AG04450 (cell line): Measurements from ENCODE around the gene STPG2. TPM values are rescaled to one million over a fixed set of nuclear protein-coding genes. Genes with fewer than 3 reads are reported as not detected.

Experiments used
- CTCF ChIA-PET: fragments of 300-600, 350-600 bp; formaldehyde crosslinking; extraction: SDS; loops from one replicate; lab custom pipeline; 2022; ENCODE audit warnings: antibody characterized with exemption, inconsistent platforms; lab: Charles Lee
- POLR2A ChIA-PET: fragments of 350-600 bp; formaldehyde crosslinking; extraction: SDS; loops from one replicate; lab custom pipeline; 2021; ENCODE audit warnings: antibody characterized with exemption, inconsistent platforms; lab: Yijun Ruan, JAX
- DNase-seq: peaks from one replicate; pipeline ENCODE4 v3.0.0-alpha.2; 2011; ENCODE audit warnings: low read depth, low spot score
- H3K27ac ChIP-seq: one replicate; pipeline ENCODE4 v1.5.1; 2012; ENCODE audit warnings: low read depth, low read length, control low read depth
- H3K27me3 ChIP-seq: one replicate; pipeline ENCODE4 v1.6.0; 2012; ENCODE audit warnings: low read length; ENCODE audit not compliant: control insufficient read depth, insufficient read depth
- H3K4me3 ChIP-seq: 2 replicates; pipeline ENCODE4 v1.5.1; 2011; ENCODE audit warnings: mild to moderate bottlenecking, low read depth, low read length, control low read depth
- H3K9me3 ChIP-seq: 2 replicates; pipeline ENCODE4 v1.5.1; 2012; ENCODE audit warnings: low read length; ENCODE audit not compliant: control insufficient read depth, insufficient read depth
- CTCF ChIP-seq: IDR thresholded peaks from 2 replicates; pipeline ENCODE4 v1.5.1; 2011; ENCODE audit warnings: low read depth, low read length, control low read depth, inconsistent platforms
- polyA plus RNA-seq: library from polyadenylated mRNA; depleted of rRNA; stranded (reverse); fragments of >200 nt; gene quantifications from 2 replicates; pipeline ENCODE4 v1.2.3, GENCODE V29; 2011

STPG2 gene
- polyA plus RNA-seq, 1 experiment = not detected

GRCh38 chr4:97819294-97819693 is 324.0 kb downstream of the STPG2 start:
- H3K27me3 ChIP-seq = no peaks in the 10 kb centered on the region
- H3K4me3 ChIP-seq = no peak overlapping the region
- no peak for TF ChIP-seq CTCF
- H3K9me3 ChIP-seq = peaks cover 11% of the 10 kb centered on the region
- no peak overlapping the region for H3K27ac ChIP-seq
- no peak for DNase-seq
- POLR2A ChIA-PET = no interaction called here
- CTCF ChIA-PET = no interaction called here

GRCh38 chr4:97812768-97813167 is 330.5 kb downstream of the STPG2 start:
- ChIA-PET POLR2A (no interaction called here), CTCF (no interaction called here)
- no peak for DNase-seq
- Histone ChIP-seq H3K9me3 (no peaks in the 10 kb centered on the region), H3K27me3 (no peaks in the 10 kb centered on the region), H3K27ac (no peak overlapping the region), H3K4me3 (no peak overlapping the region)
- no peak for TF ChIP-seq CTCF

- ChIA-PET POLR2A (no interaction called here), CTCF (no interaction called here)
- Histone ChIP-seq H3K9me3 (no peaks in the 10 kb centered on the region; the same call in 1 of the 2 replicates), H3K27me3 (no peaks in the 10 kb centered on the region), H3K27ac (no peak overlapping the region), H3K4me3 (no peak overlapping the region)
- DNase-seq = no peak
- TF ChIP-seq CTCF = no peak
These were observed 356.9 kb downstream of the STPG2 start for GRCh38 chr4:97786306-97786920.

- H3K4me3 ChIP-seq = no peak overlapping the region
- no peaks in the 10 kb centered on the region for H3K27me3 ChIP-seq
- TF ChIP-seq CTCF = no peak
- POLR2A ChIA-PET = no interaction called here
- CTCF ChIA-PET = no interaction called here
- no peak overlapping the region for H3K27ac ChIP-seq
- H3K9me3 ChIP-seq = peaks cover 10% of the 10 kb centered on the region
- DNase-seq = no peak
These were observed 365.1 kb downstream of the STPG2 start for GRCh38 chr4:97778174-97778573.

- no peak for TF ChIP-seq CTCF
- Histone ChIP-seq H3K27ac (no peak overlapping the region), H3K4me3 (no peak overlapping the region), H3K9me3 (peaks cover 18% of the 10 kb centered on the region), H3K27me3 (no peaks in the 10 kb centered on the region)
- ChIA-PET POLR2A (no interaction called here), CTCF (no interaction called here)
- no peak for DNase-seq
These were observed 368.8 kb downstream of the STPG2 start for GRCh38 chr4:97774347-97774989.
